Measurements from ENCODE around the gene MED27. TPM values are rescaled to one million over a fixed set of nuclear protein-coding genes. Genes with fewer than 3 reads are reported as not detected.

Gene MED27
- total and polyA plus RNA-seq, 2 of the 13 experiments (the other 11 are each of a cell fraction or from before 2014, with no cell fraction given), result 16.9 to 19.0 TPM

DNA sequence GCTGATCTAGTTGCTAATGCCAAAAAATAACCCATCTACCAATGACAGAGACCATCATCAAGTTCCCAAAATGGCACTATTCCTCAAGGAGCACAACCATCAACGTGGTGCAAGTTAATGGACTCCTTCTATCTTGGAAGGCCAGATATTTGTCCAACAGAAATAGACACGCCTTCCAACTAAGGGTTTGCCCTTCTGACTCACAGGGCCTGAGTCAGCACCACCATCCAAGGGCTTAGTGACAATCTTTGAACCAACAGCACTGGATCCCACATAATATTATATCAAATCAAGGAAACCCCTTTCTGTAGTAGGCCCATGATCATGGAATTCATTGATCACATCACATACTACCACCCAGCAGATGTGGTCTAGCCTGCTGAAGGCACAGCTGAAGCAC is 84.3 kb downstream of the MED27 start:
- POLR2A ChIA-PET, result no interaction called here
- no peaks in the 10 kb centered on the region for H4K20me1 ChIP-seq (ENCODE audit: insufficient read depth, low read length)
- H3K4me2 ChIP-seq (ENCODE audit: low read depth, low read length), result no peak overlapping the region
- in situ Hi-C loops (cut with HindIII; ENCODE audit: extremely low pct_ligation_motif_present, low pct_unique_long_range_greater_than_20kb) (no loop called here), intact Hi-C loops (cut with micrococcal nuclease; ENCODE audit: unreplicated experiment) (no loop called here)
- no peak overlapping the region for H3K4me3 ChIP-seq (replicated peaks in 1 of 3; ENCODE audit: insufficient read depth in 1 of 3, low read depth in 2 of 3, low read length in 3 of 3)
- FAIRE-seq (no peak), DNase-seq (ENCODE audit: low spot score) (no peak), ATAC-seq (no peak)
- no peaks in the 10 kb centered on the region for H3K36me3 ChIP-seq (replicated peaks in 1 of 2; ENCODE audit: control insufficient read depth in 1 of 2, insufficient read depth in 2 of 2, low read length in 2 of 2)
- H3K27ac ChIP-seq (ENCODE audit: extremely low read length, insufficient read depth, low read length), result no peak overlapping the region
- no peaks in the 10 kb centered on the region for H3K27me3 ChIP-seq (ENCODE audit: control insufficient read depth in 1 of 2, insufficient read depth in 2 of 2, low read length in 2 of 2)
- no peaks in the 10 kb centered on the region for H3K4me1 ChIP-seq (ENCODE audit: insufficient read depth, low read length)
- H3K9me3 ChIP-seq (ENCODE audit: low read length), result no peaks in the 10 kb centered on the region
- no peak overlapping the region for H3K9ac ChIP-seq (ENCODE audit: insufficient read depth, low read depth, low read length)
- BruUV-seq (replicated peaks), result no TSS peak
- CTCF ChIA-PET (ENCODE audit: low intra/inter-chr PET ratio, low total read pairs), result no interaction called here
- no peaks in the 10 kb centered on the region for H3K79me2 ChIP-seq (ENCODE audit: insufficient read depth, low read length)
- H2AFZ ChIP-seq (ENCODE audit: low read length), result no peak overlapping the region
- WGBS (ENCODE audit: low lambda C conversion rate), result 100% methylated on average over 1 of the region's 2 CpGs
- TF ChIP-seq ZFP82 (CRISPR knock-in tag; IDR thresholded peaks at IDR 0.05; ENCODE audit: borderline replicate concordance) (no peak), ZNF567 (CRISPR knock-in tag; IDR thresholded peaks at IDR 0.05; ENCODE audit: borderline replicate concordance) (no peak), TARDBP (CRISPR knock-in tag; IDR thresholded peaks at IDR 0.05) (no peak), EEA1 (CRISPR knock-in tag; IDR thresholded peaks at IDR 0.05; ENCODE audit: borderline replicate concordance) (no peak), ZNF547 (CRISPR knock-in tag; IDR thresholded peaks at IDR 0.05) (no peak), MATR3 (CRISPR knock-in tag; IDR thresholded peaks at IDR 0.05) (no peak), FIP1L1 (IDR thresholded peaks at IDR 0.05; ENCODE audit: borderline replicate concordance, insufficient read depth, low read depth, low read length) (no peak), ZNF674 (CRISPR knock-in tag; IDR thresholded peaks at IDR 0.05; ENCODE audit: low read depth) (no peak), ZNF367 (CRISPR knock-in tag; IDR thresholded peaks at IDR 0.05; ENCODE audit: borderline replicate concordance) (no peak), ZNF44 (CRISPR knock-in tag; IDR thresholded peaks at IDR 0.05) (no peak), CENPT (CRISPR knock-in tag; IDR thresholded peaks at IDR 0.05; ENCODE audit: low read depth) (no peak), ZNF136 (CRISPR knock-in tag; IDR thresholded peaks at IDR 0.05; ENCODE audit: low read depth) (no peak), YEATS4 (CRISPR knock-in tag; IDR thresholded peaks at IDR 0.05; ENCODE audit: borderline replicate concordance) (no peak), ZNF383 (CRISPR knock-in tag; IDR thresholded peaks at IDR 0.05; ENCODE audit: borderline replicate concordance) (no peak), GTF3A (CRISPR knock-in tag; conservative IDR thresholded peaks at IDR 0.05) (no peak), ZNF569 (CRISPR knock-in tag; IDR thresholded peaks at IDR 0.05; ENCODE audit: borderline replicate concordance) (no peak)
- TF ChIP-seq, protein P1, sequence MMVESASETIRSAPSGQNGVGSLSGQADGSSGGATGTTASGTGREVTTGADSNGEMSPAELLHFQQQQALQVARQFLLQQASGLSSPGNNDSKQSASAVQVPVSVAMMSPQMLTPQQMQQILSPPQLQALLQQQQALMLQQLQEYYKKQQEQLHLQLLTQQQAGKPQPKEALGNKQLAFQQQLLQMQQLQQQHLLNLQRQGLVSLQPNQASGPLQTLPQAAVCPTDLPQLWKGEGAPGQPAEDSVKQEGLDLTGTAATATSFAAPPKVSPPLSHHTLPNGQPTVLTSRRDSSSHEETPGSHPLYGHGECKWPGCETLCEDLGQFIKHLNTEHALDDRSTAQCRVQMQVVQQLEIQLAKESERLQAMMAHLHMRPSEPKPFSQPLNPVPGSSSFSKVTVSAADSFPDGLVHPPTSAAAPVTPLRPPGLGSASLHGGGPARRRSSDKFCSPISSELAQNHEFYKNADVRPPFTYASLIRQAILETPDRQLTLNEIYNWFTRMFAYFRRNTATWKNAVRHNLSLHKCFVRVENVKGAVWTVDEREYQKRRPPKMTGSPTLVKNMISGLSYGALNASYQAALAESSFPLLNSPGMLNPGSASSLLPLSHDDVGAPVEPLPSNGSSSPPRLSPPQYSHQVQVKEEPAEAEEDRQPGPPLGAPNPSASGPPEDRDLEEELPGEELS (CRISPR knock-in tag; IDR thresholded peaks at IDR 0.05), result no peak
- TF ChIP-seq, protein P2, sequence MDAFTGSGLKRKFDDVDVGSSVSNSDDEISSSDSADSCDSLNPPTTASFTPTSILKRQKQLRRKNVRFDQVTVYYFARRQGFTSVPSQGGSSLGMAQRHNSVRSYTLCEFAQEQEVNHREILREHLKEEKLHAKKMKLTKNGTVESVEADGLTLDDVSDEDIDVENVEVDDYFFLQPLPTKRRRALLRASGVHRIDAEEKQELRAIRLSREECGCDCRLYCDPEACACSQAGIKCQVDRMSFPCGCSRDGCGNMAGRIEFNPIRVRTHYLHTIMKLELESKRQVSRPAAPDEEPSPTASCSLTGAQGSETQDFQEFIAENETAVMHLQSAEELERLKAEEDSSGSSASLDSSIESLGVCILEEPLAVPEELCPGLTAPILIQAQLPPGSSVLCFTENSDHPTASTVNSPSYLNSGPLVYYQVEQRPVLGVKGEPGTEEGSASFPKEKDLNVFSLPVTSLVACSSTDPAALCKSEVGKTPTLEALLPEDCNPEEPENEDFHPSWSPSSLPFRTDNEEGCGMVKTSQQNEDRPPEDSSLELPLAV (CRISPR knock-in tag; conservative IDR thresholded peaks at IDR 0.05; ENCODE audit: low read depth), result no peak
- TF ChIP-seq, protein P3, sequence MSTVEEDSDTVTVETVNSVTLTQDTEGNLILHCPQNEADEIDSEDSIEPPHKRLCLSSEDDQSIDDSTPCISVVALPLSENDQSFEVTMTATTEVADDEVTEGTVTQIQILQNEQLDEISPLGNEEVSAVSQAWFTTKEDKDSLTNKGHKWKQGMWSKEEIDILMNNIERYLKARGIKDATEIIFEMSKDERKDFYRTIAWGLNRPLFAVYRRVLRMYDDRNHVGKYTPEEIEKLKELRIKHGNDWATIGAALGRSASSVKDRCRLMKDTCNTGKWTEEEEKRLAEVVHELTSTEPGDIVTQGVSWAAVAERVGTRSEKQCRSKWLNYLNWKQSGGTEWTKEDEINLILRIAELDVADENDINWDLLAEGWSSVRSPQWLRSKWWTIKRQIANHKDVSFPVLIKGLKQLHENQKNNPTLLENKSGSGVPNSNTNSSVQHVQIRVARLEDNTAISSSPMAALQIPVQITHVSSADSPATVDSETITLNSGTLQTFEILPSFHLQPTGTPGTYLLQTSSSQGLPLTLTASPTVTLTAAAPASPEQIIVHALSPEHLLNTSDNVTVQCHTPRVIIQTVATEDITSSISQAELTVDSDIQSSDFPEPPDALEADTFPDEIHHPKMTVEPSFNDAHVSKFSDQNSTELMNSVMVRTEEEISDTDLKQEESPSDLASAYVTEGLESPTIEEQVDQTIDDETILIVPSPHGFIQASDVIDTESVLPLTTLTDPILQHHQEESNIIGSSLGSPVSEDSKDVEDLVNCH (CRISPR knock-in tag; IDR thresholded peaks at IDR 0.05), result no peak
